Spleen (tissue), 7 donors: Measurements from ENCODE around the gene GET3.

ENCODE experiments used
- POLR2A ChIP-seq, 3 donors: fragments of 450-650 bp; IDR thresholded peaks; one replicate each; pipeline ENCODE4 v1.5.1; 2017; ENCODE audit warnings: antibody characterized with exemption in 3 of 3, mild to moderate bottlenecking in 1 of 3
- POLR2AphosphoS5 ChIP-seq, 3 donors: sonication (generic); formaldehyde crosslinking; IDR thresholded peaks; one replicate each; pipeline ENCODE4 v1.5.1; 2017; ENCODE audit warnings: antibody characterized with exemption in 3 of 3
- TF ChIP-seq, protein P1 (sequence below), 11 experiments: fragments of 200-600 bp in 7 of 11; fragments of 450-650 bp in 4 of 11; sonication (generic) in 4 of 11; IDR thresholded peaks in 8 of 11; conservative IDR thresholded peaks in 3 of 11; 1 replicate in 7 of 11; 2 replicates in 4 of 11; pipeline versions ENCODE4 v1.4.0 to v1.8.0; 2016 to 2021; ENCODE audit warnings: antibody characterized with exemption in 11 of 11, inconsistent platforms in 4 of 11, mild to moderate bottlenecking in 1 of 11
- donor health status: DM: no; HTN: no; CAD: no; lungs with moderate emphysema.
- donor health status: DM: no; HTN: no; CAD: no.
- donor health status: DM: no; HTN: no; CAD: no.

DNA sequence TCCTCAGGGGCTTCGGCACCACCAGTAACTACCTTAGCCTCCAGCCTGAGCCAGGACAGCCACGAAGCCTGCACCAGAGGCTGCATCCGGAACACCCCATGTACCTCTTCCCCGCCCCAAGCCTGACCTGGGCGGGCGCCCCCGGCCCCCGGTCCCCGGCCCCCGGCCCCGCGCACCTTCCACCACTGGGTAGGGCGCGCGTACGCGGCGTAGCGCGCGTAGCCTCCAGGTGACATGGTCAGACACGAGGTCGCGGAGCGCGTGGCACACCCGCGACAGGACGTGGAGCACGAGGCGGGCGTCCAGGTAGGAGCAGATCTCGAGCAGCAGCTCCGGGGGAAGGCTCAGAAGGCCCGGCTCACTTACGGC is 41.3 kb upstream of the GET3 start:
- TF ChIP-seq, protein P1, sequence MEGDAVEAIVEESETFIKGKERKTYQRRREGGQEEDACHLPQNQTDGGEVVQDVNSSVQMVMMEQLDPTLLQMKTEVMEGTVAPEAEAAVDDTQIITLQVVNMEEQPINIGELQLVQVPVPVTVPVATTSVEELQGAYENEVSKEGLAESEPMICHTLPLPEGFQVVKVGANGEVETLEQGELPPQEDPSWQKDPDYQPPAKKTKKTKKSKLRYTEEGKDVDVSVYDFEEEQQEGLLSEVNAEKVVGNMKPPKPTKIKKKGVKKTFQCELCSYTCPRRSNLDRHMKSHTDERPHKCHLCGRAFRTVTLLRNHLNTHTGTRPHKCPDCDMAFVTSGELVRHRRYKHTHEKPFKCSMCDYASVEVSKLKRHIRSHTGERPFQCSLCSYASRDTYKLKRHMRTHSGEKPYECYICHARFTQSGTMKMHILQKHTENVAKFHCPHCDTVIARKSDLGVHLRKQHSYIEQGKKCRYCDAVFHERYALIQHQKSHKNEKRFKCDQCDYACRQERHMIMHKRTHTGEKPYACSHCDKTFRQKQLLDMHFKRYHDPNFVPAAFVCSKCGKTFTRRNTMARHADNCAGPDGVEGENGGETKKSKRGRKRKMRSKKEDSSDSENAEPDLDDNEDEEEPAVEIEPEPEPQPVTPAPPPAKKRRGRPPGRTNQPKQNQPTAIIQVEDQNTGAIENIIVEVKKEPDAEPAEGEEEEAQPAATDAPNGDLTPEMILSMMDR (IDR thresholded peaks at IDR 0.05 in 8 of 11, conservative IDR thresholded peaks at IDR 0.05 in 3 of 11) = no peak
- TF ChIP-seq POLR2A (IDR thresholded peaks at IDR 0.05) (no peak), POLR2AphosphoS5 (IDR thresholded peaks at IDR 0.05) (no peak)
